Neural progenitor cell (in vitro differentiated cells): ENCODE data around the gene EBNA1BP2.

Experiments used
- CTCF ChIP-seq: fragments of 200-600 bp; sonication (generic); IDR thresholded peaks from 2 replicates; pipeline ENCODE4 v1.5.1; 2017; ENCODE audit warnings: antibody characterized with exemption, mild to moderate bottlenecking
- EZH2phosphoT487 ChIP-seq: fragments of 200-600 bp; sonication (generic); IDR thresholded peaks from 2 replicates; pipeline ENCODE4 v1.6.1; 2017; ENCODE audit warnings: antibody characterized with exemption

GRCh38 chr1:43149889-43150288 lies 22.2 kb downstream of the EBNA1BP2 start:
- TF ChIP-seq CTCF (no peak), EZH2phosphoT487 (no peak)
